RCC 7860 (cell line): ENCODE measurements around the gene NSDHL.

ENCODE experiments used
- DNase-seq: peaks from one replicate; pipeline ENCODE4 v3.0.0-alpha.2; 2015; ENCODE audit warnings: low spot score
- FAIRE-seq: peaks from 2 replicates; lab custom pipeline; 2012; peaks lifted over from hg19 to GRCh38; lab: Jason Lieb, UNC

The NSDHL gene

DNA sequence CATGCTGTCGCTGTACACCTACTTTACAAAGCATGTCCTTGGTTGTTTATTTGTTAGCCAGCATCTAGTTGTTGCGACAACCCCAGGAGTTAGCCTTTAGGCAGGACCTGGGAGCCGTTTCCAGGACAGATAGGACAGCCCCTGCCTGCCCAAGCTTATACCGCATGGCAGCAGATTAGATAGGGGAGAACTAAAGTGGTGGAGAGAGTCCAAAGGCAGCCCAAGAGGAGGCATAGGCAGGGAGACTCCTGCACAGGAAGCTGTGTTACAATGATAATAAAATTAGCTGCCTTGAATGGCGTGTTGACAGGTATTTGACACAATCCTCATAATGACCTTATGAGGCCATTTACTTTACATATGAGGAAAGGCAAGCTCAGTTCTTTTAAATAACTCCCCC is 13.0 kb downstream of the NSDHL start:
- DNase-seq (no peak), FAIRE-seq (no peak)

DNA sequence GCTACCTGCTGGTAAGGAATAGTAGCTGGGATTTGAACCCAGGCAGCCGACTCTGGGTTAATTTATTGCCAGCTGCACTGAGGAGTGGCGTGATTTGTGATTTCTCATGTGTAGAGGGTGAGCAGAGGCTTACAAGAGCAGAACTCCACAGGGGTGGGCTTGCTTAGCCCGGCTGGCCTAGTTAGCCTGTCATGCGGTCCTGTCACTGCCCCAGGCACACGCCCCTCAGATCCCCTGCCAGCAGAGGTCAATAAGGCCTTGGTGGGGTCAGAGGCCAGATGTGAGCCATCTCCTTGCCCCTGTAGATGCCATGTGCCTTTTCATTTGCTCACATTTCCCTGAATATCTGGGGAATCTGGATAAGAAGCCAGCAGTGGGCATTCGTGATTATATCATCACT is 13.4 kb downstream of the NSDHL start:
- FAIRE-seq (no peak), DNase-seq (no peak)

DNA sequence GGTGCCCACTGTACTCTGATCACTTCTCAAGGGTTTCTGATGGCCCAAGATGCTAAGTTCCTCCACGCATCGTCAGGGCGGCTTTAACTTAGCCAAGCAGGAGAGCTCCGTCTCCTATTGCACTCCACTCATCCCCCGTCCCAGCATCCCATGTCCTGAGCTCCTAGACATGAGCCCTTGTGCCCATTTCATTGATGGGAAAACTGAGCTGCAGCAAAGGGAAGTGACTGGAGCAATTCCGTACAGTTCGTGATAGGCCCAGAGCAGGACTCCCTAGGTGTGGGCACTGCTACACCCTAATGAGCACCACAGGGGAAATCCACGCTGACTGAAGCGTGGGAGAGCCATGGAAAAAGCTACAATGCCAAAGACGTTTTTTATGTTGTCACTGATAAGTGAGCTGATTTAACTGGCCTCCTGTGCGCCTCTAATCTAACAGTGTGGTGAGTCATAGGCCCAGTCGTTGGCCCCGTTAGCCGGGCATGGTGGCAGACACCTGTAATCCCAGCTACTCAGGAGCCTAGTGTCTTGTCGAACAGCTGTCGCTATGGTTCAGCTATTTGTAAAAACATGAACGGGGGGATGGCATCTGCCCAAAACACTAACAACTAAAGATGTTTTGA is 14.9 kb downstream of the NSDHL start:
- DNase-seq (no peak), FAIRE-seq (no peak)

DNA sequence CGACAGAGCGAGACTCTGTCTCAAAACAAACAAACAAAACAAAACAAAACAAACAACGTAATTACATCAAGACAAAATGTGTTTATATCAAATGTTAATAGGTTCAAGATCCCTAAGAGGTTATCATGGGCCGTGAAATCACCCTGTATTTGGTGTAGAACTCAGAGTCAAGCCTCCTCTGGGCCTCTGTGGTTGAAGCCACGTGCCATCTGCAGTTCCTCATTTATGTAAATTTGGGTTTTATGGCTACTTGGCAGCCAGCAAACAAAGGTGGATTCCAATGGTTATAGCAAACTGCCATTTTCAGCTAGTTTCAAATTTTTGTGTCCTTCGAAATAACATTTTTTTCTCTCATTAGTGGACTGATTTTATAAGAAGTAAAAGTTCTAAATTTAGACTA is 16.4 kb downstream of the NSDHL start:
- no peak for DNase-seq
- FAIRE-seq = no peak

DNA sequence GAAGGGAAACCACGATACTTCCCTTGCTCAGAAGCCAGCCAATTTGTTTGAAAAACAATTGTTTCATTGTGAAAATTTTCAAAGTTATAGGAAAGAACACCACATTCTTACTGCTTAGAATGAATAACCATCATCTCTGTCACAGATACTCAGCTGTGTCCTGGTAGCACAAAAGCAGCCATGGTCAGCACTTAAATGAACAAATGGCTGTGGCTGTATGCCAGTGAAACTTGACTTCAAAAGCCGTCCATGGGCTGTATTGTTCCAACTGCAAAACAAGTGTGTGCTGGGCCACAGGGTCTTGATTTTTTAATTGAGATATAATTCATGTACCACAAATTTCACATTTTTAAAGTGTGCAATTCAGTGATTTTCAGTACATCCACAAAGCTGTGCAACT is 19.6 kb downstream of the NSDHL start:
- no peak for FAIRE-seq

DNA sequence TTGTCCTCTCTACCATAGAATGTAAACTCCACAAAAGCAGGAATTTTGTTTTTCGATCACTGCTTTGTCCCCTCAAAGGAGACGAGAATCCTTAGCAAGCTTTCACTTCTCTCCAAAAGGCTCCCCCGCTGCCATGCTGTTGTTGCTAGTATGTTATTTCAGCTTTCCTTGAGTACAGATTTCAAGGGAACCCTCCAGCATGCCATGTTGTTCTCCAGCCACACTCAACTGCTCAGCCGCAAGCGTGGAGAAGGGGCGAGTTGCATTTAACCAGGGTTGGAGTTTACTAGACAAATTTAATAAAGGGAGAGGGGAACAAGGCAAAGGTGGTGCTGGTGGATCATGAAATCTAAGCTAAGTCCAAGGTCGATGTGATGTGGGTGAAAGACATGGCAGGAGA is 23.1 kb downstream of the NSDHL start:
- no peak for DNase-seq
- FAIRE-seq = no peak

More for the DNA sequence above, 19.6 kb downstream of the NSDHL start:
- no peak for DNase-seq

DNA sequence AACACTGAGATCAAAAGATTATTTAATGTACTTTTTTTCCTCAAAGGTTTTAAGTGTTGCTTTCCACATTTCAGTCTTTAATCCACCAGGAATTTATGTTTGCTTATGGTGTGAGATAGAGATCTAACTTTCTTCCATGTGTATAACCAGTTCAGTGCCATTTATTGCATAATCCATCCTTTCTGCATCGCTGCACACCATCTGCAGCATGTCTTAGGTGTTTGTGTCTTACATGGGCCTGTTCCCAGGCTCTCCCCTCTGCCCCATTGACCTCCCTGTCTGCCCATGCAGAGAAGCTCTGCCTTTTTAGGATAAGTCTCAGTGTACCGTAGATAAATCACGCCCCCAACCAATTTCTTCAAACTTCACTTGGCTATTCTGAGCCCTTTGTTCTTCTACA is 30.3 kb downstream of the NSDHL start:
- DNase-seq = peak; percentile 17
- peak; percentile 69 for FAIRE-seq

DNA sequence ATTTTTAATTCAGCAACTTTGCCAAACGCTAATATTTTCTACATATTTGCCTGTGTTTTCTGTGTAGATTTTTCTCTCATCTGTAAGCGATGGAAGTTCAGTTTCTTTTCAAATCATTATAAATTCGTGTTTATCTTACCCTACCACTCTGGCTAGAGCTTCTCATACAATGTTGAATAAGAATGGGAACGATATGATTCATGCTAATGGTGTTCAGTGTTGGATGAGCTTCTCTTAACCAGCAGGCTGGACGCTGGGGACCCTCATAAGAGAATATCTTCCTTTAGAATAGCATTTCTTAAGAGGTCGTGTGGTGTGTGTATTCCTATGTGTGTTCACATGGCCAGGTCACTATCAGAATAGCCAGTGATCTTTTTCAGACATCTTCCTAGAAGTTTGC is 31.0 kb downstream of the NSDHL start:
- FAIRE-seq = no peak
- no peak for DNase-seq

DNA sequence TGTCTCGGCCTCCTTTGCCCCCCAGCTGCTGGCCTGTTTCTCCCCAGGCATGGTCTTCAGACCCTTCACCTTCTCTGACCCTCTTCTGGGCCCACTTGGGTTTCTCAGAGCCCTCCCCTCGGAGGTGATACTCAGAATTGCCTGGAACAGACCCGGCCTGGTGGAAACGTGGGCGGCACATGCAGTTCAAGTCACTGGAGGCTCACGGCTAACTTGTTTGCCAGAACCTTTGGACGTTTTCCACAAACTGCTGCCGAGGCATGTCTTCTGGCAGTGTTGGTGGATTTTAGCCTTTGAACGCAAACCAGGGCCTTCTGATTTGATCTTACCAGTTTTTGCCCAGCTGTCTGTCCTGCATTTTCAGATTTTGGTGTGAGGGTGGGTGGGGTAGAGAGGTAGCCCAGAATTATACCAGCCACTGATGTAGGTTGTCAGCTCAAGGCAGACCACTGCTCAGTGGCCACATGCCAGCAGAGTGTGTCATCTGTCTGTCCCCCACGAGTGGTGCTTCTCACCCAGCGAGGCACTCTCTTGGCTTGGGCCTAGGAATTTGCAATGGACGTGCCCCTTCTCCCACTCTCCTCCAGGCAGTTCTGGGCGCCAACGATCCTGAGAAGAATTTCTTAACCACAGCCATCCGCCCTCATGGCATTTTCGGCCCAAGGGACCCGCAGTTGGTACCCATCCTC is 34.5 kb downstream of the NSDHL start:
- no peak for FAIRE-seq
- DNase-seq = no peak

DNA sequence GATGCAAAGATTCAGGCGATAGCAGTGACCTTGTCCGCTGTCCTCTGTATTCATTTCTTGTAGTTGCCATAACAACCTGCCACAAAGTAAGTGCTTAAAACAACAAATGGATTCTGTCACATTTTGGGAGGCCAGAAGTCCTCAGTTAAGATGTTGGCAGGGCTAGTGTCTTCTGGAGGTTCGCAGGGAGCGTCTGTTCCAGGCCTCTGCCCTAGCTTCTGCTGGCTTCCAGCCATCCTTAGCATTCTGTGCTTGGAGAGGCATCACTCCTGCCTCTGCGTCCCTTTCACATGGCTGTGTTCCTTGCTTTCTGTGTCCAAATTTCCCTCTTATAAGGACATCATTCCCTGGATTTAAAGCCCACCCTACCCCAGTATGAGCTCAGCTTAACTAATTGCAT is 35.5 kb downstream of the NSDHL start:
- FAIRE-seq = no peak
- no peak for DNase-seq

DNA sequence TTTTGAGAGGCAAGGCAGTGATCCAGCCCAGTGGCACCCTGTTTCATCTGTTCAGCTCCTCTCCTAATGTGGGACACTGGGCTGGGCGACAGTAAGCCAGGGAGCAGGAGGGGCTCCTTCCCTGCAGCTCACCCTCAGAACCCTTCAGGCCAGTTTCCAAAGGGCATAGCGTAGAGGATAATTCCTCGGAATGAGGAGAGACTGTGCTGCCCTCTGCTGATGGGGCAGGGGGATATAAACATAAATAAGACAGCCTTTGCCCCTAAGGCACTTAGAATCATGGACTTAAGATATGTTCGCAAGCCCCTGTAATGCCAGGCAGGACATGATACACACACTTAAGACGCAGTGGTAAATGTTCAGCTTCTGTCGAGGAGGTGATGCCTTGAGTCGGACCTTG is 39.1 kb downstream of the NSDHL start:
- FAIRE-seq (no peak), DNase-seq (no peak)

DNA sequence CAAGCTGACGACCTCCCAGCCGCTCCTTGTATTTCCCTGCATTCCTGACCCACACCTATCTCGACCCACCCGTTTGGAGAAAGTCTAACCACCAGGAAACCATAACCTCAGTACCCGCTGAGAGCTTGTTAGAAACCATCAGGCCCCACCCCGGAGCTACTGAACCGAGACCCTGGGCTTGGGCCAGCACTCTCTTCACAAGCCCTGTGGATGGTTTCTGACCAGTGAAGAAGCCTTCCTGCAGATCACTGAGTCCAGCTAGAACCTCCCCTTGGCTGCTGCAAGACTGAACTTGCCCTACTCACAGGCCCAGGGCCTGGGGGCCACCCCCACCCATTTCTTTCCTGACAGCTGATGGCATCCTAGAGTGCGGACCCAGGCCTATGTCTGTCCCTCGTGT is 40.4 kb downstream of the NSDHL start:
- FAIRE-seq = no peak
- DNase-seq = no peak

DNA sequence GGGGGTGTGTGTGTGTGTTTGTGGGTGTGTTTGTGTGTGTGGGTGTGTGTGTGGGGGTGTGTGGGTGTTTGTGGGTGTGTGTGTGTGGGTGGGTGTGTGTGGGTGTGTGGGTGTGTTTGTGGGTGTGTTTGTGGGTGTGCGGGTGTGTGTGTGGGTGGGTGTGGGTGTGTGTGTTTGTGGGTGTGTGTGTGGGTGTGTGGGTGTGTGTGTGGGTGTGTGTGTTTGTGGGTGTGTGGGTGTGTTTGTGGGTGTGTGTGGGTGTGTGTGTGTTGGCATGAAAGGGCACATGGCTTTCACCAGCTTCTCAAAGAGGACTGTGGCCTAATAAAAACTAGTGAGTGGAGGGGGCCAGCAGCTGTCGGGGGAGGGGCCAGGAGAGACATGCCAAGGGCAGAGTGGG is 41.7 kb downstream of the NSDHL start:
- no peak for DNase-seq
- FAIRE-seq = no peak

DNA sequence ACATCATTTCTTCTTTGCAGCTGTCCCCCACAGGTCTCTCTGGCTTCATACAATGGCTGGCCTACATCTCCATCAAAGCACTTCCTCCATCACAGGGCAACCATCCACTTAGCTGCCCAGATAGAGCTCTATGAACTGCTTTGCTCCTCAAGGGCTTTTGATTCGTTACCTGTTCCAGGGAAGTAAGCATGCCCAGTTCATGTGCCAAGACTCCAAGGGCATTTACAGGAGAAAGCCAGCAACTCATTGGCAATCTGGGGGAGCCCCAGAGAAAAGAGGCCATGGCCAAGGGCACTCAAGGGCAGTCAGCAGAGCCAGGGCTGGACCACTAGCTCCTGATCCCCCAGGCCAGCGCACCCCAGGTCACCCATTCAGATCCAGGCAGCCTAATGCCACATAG is 42.5 kb downstream of the NSDHL start:
- FAIRE-seq (no peak), DNase-seq (no peak)

DNA sequence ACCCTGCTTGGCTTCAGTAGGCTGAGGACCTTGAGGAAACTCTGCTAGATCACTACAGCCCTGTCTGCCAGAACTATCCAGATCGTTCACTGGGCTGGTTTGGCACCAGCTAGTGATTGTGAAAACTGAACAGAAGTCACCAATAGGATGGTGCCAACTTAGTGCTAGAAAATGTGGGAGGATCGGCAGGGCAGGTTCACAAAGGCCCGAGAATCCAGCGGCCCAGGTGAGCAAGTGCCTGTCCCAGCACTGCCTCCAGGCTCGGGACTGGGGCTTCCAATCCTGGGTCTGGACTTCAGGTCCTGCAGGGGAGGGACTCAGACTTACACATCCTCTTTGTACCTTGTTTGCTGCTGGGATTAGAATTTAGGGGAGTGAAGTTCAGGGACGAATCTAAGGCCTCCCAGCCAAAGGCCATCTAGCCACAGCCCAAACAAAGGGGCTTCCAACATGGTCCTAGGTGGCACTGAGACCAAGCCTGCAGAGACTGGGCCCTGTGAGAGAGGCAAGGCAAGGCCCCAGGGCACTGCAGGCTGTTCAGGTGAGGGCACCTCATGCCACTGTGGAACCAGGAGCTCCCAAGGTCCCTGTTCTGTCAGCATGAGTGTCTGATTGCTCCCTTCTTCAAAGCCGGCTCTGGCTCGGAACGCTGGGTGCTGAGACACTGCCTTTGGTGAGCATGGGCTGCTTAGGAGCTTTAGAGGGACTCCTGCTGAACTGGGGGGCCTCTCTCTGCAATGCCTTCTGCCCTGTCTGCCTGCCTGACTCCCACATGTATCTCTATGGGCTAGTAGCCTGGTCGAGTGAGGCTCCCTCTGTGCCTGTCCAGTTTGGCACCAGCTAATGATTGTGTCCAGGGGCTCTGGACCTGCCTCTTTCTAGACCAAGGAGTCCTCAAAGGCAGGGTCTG is 46.3 kb downstream of the NSDHL start:
- no peak for DNase-seq
- no peak for FAIRE-seq

DNA sequence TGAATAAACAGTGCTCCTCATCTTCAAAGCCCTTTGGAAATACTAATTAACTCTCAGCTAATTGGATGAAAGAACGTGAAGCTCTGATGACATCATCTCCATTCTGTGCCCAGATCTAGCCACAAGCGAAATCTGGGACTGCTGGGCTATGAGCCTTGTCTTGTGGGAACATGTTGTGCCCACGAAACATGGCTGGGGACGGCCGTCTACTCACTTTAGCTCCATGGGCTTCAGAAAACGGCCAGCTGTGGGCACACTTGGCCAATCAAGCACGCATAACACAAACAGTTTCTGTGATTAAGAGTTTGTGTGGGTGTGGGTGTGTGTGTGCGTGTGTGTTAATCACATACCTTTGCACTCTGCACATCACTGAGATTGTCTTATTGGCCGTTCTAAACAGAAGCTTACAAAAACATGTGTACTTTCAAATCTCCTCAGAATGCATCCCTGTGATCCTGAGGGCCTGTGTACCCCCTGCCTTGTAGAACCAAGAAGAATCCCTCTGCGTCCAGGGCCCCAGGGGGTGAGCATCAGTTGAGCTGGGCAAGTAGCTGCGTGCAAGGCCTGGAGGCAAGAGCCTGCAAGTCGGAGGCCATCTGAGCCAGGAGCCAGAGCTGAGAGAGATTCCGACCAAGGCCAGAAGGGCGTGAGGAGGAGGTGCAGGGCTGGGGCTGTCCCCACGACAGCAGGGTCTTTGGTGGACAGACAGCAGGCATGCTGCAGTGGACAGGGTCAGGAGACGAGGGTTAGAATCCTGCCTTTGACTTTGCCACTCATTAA is 48.3 kb downstream of the NSDHL start:
- DNase-seq (peak; percentile 23), FAIRE-seq (no peak)

DNA sequence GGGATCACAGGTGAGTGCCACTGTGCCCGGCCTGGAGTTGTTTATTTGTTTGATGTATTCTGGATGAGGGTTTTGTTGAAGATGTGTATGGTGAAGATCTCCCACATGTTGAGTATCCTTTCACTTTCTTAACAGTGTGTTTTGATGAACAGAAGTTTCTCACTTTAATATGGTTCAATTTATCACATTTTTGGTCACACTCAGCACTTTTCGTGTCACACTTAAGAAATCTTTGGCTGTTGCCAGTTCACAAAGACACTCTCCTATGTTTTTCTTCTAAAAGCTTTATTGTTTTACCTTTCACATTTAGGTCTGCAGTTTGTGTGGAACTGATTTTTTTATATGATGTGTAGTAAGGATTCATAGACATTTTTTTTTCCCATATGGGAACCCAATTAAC is 50.4 kb downstream of the NSDHL start:
- FAIRE-seq (no peak), DNase-seq (no peak)

DNA sequence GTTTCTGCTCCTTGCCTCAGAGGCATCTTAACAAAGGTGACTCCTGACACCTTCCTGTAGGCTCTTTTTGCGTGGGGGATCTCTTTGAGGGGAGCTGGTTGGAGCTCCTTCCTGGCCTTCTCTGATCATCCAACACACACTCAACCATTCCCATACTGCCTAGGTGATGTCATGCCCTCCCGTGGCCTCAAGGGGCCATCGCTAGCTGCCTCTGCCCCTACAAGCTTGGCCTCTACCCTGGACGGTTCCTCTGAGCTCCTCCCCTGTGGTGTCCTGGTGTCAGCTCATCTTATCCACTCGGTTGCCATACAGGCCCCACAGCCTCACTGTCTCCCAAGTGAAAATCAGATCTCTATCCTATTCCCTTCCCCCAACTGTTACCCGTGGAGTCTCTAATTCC is 53.3 kb downstream of the NSDHL start:
- FAIRE-seq (no peak), DNase-seq (no peak)

DNA sequence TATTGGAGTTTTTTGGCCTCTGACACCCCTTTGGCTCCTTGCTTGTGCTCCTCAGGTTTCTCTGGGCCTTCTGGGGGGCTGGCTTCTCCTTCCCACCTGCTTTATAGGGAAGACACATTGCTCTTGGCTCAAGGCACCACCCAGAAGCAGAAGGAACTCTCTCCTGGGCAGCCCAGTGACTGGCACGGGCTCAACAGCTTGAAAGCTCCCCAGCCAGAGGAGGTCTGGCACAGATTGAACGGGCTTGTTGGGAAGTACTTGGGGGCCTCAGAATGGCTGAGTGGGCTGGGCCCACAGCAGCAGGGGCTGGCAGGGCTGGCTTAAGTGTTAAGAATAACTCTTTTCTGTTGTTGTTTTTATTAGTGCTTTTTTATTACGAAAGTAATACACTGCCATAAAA is 55.9 kb downstream of the NSDHL start:
- FAIRE-seq = no peak
- DNase-seq = no peak

DNA sequence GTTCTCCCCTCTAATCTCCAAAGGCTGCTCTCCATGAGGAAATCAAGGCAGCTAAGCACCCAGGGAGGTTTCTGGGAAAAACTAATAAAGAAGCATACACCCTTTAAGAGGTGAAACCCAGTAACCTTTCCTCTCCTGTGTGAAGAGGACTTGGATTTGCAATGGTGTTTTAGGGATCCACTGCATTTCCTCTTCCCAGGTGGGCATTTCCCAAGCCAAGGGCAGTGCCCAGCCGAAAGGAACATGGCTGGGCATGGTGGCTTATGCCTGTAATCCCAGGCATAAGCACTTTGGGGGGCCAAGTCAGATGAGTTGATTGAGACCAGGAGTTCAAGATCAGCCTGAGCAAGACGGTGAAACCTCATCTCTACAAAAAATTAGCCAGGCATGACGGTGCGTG is 61.6 kb downstream of the NSDHL start:
- DNase-seq (no peak), FAIRE-seq (no peak)
